ENCODE measurements around the gene PRR23E. TPM values are rescaled to one million over a fixed set of nuclear protein-coding genes. Genes with fewer than 3 reads are reported as not detected.

The PRR23E gene
- polyA plus RNA-seq, 1 of the 3 experiments (the other 2 are of a cell fraction) = not detected

DNA sequence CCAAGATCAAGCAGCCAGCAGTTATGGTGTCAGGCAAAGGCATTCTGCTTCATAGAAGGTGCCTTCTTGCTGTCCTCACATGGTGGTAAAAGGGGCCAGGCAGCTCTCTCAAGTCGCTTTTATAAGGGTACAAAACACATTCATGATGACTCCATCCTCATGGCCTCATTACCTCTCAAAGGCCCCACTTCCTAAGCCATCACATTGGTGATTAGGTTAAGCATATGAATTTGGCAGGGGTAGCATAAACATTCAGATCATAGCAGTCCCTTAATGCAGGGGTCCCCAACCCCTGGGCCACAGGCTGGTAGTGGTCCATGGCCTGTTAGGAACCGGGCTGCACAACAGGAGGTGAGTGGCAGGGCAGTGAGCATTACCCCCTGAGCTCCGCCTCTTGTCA, 42.8 kb downstream of the PRR23E start (continued):
- no peak for TF ChIP-seq ELF1 (IDR thresholded peaks at IDR 0.05)
- no peak for TF ChIP-seq JUND (IDR thresholded peaks at IDR 0.05)

DNA sequence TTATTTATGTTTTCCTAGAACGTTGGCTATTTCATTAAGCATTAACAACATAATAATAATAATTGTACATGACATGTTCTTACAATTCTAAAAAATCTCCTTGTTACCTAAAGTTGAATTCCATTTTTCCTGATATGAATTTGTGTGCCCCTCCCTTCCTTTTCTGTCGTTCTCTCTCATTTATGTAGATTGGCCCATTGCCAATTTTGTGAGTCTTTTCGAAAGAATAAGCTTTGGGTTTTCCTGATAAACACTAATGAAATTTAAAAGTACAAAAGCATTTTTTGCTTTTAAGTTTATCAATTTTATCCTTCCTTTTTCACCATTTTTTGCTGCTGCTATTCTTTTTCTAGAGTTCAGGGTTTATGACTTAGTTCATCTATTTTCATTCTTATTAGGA, 44.9 kb downstream of the PRR23E start:
- Histone ChIP-seq H3K9ac (no peak overlapping the region), H2AFZ (ENCODE audit: low read depth) (no peak overlapping the region), H3K27ac (ENCODE audit: low read depth in 2 of 2, low read length in 1 of 2) (no peak overlapping the region), H3K9me3 (0 out of 2 replicates have a peak, but pooled peaks cover 4% of the 10 kb centered on the region), H3K4me3 (ENCODE audit: low read depth in 2 of 2, low read length in 1 of 2) (no peak overlapping the region), H3K9me2 (no peaks in the 10 kb centered on the region), H3K79me2 (ENCODE audit: insufficient read depth) (no peaks in the 10 kb centered on the region), H3K4me1 (ENCODE audit: control insufficient read depth in 1 of 2, insufficient read depth in 2 of 2, low read depth in 1 of 2, low read length in 1 of 2) (no peaks in the 10 kb centered on the region), H3K36me3 (replicated peaks in 1 of 2; ENCODE audit: control insufficient read depth in 1 of 2, insufficient read depth in 2 of 2, low read length in 1 of 2) (no peaks in the 10 kb centered on the region), H4K20me1 (ENCODE audit: insufficient read depth) (no peaks in the 10 kb centered on the region), H3F3A (replicated peaks; ENCODE audit: insufficient read depth) (no peaks in the 10 kb centered on the region), H3K4me2 (no peak overlapping the region), H3K27me3 (ENCODE audit: insufficient read depth) (no peaks in the 10 kb centered on the region)
- CTCF ChIA-PET = interaction anchor here (1.3 to 2.6 kb wide), 2 partner anchors 8 to 17 kb away, joined by 3 to 5 read pairs; no protein-coding TSS in a partner anchor
- 31% methylated on average over 3 of the region's 3 CpGs for WGBS (ENCODE audit: low lambda C conversion rate)
- POLR2A ChIA-PET = no interaction called here
- no peak for DNase-seq
- TF ChIP-seq POLR2AphosphoS5 (IDR thresholded peaks at IDR 0.05; ENCODE audit: low read depth, low read length) = no peak
- TF ChIP-seq TEAD4 (IDR thresholded peaks at IDR 0.05; ENCODE audit: borderline replicate concordance, insufficient read depth) = no peak
- no peak for TF ChIP-seq RCOR1 (IDR thresholded peaks at IDR 0.05; ENCODE audit: low read length)
- TF ChIP-seq SMC3 (IDR thresholded peaks at IDR 0.05; ENCODE audit: low read depth, low read length) = no peak
- TF ChIP-seq MXI1 (IDR thresholded peaks at IDR 0.05; ENCODE audit: low read depth, low read length) = no peak
- no peak for TF ChIP-seq SIN3A (IDR thresholded peaks at IDR 0.05; ENCODE audit: borderline replicate concordance, low read depth, low read length)
- TF ChIP-seq, protein P1, sequence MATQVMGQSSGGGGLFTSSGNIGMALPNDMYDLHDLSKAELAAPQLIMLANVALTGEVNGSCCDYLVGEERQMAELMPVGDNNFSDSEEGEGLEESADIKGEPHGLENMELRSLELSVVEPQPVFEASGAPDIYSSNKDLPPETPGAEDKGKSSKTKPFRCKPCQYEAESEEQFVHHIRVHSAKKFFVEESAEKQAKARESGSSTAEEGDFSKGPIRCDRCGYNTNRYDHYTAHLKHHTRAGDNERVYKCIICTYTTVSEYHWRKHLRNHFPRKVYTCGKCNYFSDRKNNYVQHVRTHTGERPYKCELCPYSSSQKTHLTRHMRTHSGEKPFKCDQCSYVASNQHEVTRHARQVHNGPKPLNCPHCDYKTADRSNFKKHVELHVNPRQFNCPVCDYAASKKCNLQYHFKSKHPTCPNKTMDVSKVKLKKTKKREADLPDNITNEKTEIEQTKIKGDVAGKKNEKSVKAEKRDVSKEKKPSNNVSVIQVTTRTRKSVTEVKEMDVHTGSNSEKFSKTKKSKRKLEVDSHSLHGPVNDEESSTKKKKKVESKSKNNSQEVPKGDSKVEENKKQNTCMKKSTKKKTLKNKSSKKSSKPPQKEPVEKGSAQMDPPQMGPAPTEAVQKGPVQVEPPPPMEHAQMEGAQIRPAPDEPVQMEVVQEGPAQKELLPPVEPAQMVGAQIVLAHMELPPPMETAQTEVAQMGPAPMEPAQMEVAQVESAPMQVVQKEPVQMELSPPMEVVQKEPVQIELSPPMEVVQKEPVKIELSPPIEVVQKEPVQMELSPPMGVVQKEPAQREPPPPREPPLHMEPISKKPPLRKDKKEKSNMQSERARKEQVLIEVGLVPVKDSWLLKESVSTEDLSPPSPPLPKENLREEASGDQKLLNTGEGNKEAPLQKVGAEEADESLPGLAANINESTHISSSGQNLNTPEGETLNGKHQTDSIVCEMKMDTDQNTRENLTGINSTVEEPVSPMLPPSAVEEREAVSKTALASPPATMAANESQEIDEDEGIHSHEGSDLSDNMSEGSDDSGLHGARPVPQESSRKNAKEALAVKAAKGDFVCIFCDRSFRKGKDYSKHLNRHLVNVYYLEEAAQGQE (IDR thresholded peaks at IDR 0.05; ENCODE audit: low read depth, low read length) = no peak
- TF ChIP-seq NFIC (IDR thresholded peaks at IDR 0.05; ENCODE audit: borderline replicate concordance) = no peak
- TF ChIP-seq TAF1 (IDR thresholded peaks at IDR 0.05; ENCODE audit: borderline replicate concordance, low read depth, low read length) = no peak
- no peak for TF ChIP-seq GATA2 (CRISPR knock-in tag; IDR thresholded peaks at IDR 0.05)
- TF ChIP-seq MEF2A (IDR thresholded peaks at IDR 0.05; ENCODE audit: borderline replicate concordance, low read depth) = no peak
- TF ChIP-seq, protein P2, sequence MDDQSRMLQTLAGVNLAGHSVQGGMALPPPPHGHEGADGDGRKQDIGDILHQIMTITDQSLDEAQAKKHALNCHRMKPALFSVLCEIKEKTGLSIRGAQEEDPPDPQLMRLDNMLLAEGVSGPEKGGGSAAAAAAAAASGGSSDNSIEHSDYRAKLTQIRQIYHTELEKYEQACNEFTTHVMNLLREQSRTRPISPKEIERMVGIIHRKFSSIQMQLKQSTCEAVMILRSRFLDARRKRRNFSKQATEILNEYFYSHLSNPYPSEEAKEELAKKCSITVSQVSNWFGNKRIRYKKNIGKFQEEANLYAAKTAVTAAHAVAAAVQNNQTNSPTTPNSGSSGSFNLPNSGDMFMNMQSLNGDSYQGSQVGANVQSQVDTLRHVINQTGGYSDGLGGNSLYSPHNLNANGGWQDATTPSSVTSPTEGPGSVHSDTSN (IDR thresholded peaks at IDR 0.05) = no peak
- TF ChIP-seq, protein P3, sequence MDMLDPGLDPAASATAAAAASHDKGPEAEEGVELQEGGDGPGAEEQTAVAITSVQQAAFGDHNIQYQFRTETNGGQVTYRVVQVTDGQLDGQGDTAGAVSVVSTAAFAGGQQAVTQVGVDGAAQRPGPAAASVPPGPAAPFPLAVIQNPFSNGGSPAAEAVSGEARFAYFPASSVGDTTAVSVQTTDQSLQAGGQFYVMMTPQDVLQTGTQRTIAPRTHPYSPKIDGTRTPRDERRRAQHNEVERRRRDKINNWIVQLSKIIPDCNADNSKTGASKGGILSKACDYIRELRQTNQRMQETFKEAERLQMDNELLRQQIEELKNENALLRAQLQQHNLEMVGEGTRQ (IDR thresholded peaks at IDR 0.05; ENCODE audit: borderline replicate concordance, low read depth, low read length) = no peak
- TF ChIP-seq RXRA (IDR thresholded peaks at IDR 0.05; ENCODE audit: borderline replicate concordance, low read depth) = no peak
- TF ChIP-seq CHD2 (IDR thresholded peaks at IDR 0.05; ENCODE audit: low read length, partially characterized antibody) = no peak
- TF ChIP-seq EZH2phosphoT487 (IDR thresholded peaks at IDR 0.05; ENCODE audit: borderline replicate concordance, low read depth) = no peak
- TF ChIP-seq FOSL2 (IDR thresholded peaks at IDR 0.05; ENCODE audit: borderline replicate concordance, low read depth) = no peak
- TF ChIP-seq, protein P4, sequence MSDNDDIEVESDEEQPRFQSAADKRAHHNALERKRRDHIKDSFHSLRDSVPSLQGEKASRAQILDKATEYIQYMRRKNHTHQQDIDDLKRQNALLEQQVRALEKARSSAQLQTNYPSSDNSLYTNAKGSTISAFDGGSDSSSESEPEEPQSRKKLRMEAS (IDR thresholded peaks at IDR 0.05; ENCODE audit: low read depth) = no peak
- no peak for TF ChIP-seq GABPA (IDR thresholded peaks at IDR 0.05; ENCODE audit: low read depth)
- no peak for TF ChIP-seq TCF12 (IDR thresholded peaks at IDR 0.05)

Measured in SK-N-SH (cell line).